Endothelial cell of umbilical vein (primary cell): ENCODE measurements around the gene FNBP1L.

Source experiments
- EZH2 ChIP-seq: IDR thresholded peaks from 2 replicates; pipeline ENCODE4 v1.6.1; 2012; ENCODE audit warnings: borderline replicate concordance, low read depth, mild to moderate bottlenecking, moderate library complexity, low read length, inconsistent platforms; ENCODE audit not compliant: severe bottlenecking
- FOS ChIP-seq: IDR thresholded peaks from 2 replicates; pipeline ENCODE4 v1.6.1; 2011; ENCODE audit warnings: mild to moderate bottlenecking, low read length, moderate library complexity, borderline replicate concordance; ENCODE audit not compliant: insufficient read depth
- JUN ChIP-seq: IDR thresholded peaks from 2 replicates; pipeline ENCODE4 v1.6.1; 2011; ENCODE audit warnings: borderline replicate concordance, low read depth; ENCODE audit not compliant: insufficient read length, insufficient read depth
- MYC ChIP-seq: IDR thresholded peaks from one replicate; pipeline ENCODE4 v1.6.1; 2011; ENCODE audit warnings: mild to moderate bottlenecking, low read depth, low read length
- POLR2A ChIP-seq: IDR thresholded peaks from 2 replicates; pipeline ENCODE4 v1.6.1; 2012; ENCODE audit warnings: low read depth, mild to moderate bottlenecking, control low read depth, low read length
- POLR2AphosphoS5 ChIP-seq: IDR thresholded peaks from 2 replicates; pipeline ENCODE4 v1.6.1; 2012; ENCODE audit warnings: low read depth, mild to moderate bottlenecking, control low read depth, low read length, moderate library complexity; ENCODE audit not compliant: insufficient read depth
- TF ChIP-seq, protein P1 (sequence below), 2 donors: IDR thresholded peaks; 1 replicate in 1 of 2; 2 replicates in 1 of 2; pipeline ENCODE4 v1.5.1; 2011; ENCODE audit warnings: low read length in 2 of 2, mild to moderate bottlenecking in 2 of 2, moderate library complexity in 2 of 2, control low read depth in 1 of 2, inconsistent platforms in 1 of 2, low read depth in 1 of 2; ENCODE audit not compliant: insufficient read depth in 1 of 2; ENCODE audit errors: extremely low read depth in 1 of 2
- TF ChIP-seq, protein P2 (sequence below): IDR thresholded peaks from 2 replicates; pipeline ENCODE4 v1.6.1; 2011; ENCODE audit not compliant: insufficient read depth, insufficient read length

DNA sequence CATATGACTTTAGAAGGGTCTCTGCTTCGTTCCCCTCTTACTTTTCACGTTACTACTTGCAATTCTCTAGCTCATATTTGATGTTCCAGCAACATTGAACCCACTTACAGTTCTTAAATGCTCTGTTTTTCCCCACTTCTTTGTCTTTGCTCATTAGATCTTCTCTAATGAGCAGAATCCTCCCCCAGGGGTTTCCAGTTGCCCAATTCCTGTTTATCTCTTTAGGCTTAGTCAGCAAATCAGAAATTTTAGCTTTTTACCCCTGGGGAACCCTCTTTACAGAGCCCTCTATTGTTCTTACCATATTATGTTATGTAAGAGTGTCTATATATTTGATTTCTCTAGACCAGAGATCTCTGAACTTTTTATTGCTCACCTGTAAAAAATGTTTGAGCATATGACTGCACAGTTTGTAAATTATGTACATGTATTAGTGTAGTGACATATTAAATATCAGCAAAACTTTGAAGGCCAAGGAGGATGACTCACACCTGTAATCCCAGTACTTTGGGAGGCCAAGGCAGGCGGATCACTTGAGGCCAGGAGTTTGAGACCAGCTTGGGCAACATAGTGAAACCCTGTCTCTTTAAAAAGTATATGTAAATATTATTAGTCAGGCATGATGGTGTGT, 71.4 kb downstream of the FNBP1L start:
- TF ChIP-seq POLR2A (no peak), MYC (no peak), JUN (no peak), EZH2 (no peak), POLR2AphosphoS5 (no peak), FOS (no peak)
- TF ChIP-seq, protein P1, sequence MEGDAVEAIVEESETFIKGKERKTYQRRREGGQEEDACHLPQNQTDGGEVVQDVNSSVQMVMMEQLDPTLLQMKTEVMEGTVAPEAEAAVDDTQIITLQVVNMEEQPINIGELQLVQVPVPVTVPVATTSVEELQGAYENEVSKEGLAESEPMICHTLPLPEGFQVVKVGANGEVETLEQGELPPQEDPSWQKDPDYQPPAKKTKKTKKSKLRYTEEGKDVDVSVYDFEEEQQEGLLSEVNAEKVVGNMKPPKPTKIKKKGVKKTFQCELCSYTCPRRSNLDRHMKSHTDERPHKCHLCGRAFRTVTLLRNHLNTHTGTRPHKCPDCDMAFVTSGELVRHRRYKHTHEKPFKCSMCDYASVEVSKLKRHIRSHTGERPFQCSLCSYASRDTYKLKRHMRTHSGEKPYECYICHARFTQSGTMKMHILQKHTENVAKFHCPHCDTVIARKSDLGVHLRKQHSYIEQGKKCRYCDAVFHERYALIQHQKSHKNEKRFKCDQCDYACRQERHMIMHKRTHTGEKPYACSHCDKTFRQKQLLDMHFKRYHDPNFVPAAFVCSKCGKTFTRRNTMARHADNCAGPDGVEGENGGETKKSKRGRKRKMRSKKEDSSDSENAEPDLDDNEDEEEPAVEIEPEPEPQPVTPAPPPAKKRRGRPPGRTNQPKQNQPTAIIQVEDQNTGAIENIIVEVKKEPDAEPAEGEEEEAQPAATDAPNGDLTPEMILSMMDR (IDR thresholded peaks at IDR 0.05; ENCODE audit: extremely low read depth in 1 of 2, insufficient read depth in 1 of 2, low read depth in 1 of 2, low read length in 2 of 2) = no peak
- TF ChIP-seq, protein P2, sequence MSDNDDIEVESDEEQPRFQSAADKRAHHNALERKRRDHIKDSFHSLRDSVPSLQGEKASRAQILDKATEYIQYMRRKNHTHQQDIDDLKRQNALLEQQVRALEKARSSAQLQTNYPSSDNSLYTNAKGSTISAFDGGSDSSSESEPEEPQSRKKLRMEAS = no peak
